ENCODE measurements around the gene GUCY1A1.

GUCY1A1 gene

DNA sequence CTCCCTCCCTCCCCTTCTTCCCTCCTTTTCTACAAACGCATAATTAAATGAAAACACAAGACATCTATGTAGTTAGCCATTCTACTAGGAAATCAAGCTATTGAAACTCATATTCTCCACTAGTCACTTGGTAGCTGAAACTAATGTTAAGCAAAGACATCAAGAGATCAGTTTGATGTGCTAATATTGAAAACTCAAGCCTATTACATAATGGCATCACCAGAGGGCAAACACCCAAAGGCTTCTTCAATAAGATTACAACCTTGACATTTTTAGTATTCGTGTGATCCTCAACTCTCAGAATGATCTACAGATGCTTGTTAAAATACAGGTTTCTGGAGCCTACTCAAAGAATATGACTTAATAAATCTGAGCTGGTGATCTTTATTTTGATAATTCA, 6.2 kb upstream of the GUCY1A1 start:
- DNase-seq: no peak

DNA sequence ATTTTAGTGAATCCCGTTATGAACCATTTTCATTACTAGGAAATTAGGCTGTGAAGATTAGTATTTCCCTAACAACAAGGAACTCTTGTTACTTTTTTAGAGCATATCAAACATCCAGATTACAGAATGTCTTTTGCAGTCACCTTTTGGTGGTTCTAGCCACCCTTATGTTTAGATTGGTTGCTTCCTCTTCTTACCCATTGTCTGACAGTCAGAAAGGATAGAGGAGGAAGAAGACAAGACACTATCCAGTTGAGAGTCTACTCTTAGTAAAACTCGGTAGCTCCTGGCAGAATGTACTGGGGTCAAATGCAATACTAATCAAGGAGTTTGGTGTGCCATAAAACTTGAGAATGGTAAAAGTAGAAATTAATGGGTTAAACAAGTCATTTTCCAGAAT, 1.6 kb upstream of the GUCY1A1 start:
- no peak for DNase-seq

DNA sequence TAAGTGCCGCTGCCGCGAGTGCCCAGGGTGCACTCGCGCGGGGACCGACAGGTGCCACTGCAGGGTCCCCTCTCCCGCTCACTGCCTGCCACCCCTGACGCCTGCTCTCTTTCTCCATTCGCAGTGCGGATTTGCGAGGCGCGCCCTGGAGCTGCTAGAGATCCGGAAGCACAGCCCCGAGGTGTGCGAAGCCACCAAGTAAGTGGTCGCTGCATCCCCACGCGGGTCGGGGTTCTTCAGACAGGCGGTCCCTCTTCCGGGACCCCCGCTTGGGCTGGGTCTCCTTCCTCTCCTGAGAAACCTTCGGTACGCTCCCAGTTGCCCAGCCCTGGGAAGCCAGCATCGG, 547 bp downstream of the GUCY1A1 start:
- DNase-seq: no peak

DNA sequence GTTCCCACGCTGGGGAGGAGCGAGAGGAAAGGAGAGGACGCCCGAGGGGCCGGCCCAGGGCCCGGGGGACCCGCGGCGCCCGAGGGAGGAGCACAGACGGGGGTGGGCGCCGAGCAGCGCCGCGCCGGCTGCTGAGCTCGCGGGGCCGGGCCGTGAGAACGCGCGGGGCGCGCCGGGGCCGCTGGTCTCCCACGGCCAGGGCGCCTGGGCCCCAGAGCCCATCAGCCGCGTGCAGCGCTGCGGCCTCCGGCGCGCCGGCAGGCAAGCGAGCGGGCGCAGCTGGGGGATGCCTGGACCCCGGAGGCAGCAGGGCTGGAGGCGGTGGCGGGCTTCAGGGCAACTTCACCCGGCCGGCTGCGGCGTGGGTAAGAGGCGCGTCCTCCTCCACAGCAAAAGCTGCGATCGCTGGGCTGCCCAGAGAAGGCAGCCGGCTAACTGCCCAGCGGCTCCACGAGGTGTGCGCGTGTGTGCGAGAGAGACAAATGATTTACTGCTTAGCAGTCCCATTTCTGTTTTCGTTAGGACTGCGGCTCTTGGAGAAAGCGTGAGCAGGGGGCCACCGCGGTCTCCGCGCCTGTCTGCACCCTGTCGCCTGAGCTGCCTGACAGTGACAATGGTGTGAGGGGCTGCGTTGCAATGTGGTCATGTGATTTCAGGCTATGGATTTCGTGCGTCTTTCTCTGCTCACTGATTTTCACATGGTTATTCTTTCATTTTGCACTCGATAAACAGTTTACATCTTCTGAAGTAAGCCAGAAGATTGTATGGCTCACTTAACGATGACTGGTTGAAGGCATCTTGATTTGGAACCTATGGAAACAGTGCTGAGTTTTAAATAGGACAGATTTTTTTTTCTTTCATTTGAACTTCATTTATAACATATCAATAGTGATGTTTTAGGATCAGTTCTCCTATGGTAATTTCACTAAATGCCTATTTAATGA, 1.2 kb downstream of the GUCY1A1 start:
- no peak for DNase-seq

DNA sequence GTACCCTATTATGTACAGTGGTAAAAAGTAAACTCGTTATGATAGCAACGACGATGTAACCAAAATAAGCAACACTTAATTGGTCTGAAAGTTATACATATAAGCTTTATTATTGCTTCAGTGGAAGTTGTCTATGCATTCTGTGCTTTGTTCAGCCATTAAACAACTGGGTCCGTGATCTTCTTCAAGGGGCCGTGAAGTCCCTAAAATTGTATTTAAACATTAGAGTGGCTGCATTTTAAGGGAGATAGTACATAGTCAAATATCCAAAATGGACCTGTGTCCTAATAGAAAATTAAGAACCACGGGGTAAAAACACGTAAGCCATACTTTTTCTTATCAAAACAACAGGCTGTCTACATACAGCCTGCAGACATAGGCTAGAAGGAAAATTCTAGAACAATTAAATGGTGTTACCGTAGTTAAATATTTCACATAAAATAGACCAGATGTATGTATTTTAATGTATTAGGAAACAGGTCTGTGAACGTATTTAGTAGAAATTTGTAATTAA, 2.1 kb downstream of the GUCY1A1 start:
- no peak for DNase-seq

DNA sequence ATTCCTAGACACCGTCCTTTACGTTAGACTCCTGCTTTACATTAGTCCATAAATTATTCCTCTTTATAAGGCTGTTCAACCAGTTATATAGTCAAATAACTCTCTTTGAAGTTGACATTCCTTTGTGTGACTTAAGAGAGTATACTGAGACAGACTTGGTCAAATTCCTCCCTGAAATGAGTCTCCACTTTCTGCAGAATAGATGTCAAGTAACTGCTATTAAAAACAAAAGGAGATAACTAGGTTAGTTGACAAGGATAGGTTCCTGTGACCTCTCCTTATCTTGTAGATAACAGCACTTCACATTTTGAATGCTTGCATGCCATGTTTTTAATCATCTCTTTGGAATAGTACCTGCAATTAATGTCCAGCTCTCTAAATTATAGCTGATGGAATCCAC, 5.7 kb downstream of the GUCY1A1 start:
- DNase-seq: no peak

DNA sequence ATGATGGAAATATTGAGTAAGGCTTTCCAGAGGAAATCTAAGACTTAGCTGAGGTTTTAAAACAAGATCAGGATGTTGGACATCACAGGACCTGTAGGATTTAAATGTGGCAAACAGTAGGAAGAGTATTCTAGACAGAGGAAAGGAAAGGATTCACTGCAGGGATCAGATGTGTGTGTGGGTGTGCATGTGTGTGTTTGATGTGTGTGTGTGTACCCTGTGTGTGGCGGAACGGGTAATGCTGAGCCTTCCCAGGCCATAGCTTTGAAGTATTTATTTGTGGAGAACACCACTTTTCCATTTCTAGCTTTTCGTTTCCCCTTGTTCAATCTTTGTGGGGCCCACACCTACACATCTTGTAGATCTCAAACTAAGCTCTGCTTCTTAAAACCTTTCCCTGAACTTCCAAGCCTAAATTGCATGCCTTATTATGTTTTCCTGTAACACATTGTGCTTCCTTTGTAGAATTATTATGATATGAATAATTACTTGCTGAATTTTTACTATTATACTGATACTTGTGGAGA, 6.9 kb downstream of the GUCY1A1 start:
- DNase-seq: no peak

DNA sequence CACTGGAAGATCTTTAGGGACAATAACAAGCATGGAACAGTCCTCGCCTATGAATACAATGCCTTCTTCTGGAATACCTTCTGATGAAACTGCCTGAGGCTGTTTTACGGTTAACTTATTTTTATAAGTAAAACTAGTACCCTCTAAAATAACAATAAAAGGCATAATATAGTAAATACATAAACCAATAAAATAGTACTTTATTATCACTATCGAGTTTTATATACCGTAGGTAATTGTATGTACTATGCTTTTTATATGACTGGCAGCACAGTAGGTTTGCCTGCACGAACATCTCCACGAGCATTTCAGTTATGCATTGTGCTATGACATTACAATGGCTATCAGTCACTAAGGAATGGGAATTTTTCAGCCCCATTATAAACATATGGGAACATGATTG, 8.0 kb downstream of the GUCY1A1 start:
- no peak for DNase-seq

DNA sequence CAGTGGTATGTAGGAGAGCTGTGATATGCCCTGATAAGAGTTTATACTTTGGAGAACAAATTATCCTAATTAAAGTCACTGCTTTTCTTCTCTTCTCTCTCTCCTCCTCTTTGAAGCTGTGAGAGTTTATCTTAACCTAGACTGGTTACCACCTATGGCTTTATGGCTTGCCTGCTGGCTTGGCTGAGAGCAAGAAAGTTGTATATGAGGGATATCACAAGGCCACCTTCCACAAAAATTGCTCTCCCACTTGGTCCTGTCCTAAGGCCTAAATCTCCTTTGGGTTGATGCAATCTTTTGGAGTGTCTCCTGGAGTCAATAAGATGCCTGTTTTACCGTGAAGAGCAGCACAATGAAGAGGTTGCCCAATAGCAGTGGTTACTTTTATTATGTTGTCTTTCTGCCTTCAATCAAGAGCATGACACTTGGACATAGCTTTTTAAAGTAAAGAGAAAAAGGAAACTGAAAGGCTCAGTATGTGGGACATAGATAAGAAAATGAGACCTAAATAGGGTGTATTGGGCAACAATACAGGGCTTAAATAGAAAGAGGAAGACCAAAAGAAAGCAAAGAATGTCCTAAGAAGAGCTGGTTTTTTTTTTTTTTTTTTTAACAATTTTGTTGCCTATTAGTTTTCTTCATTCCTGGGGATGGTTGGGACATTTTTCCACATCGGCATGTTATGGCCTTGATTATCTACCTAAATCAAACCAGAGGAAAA, 9.2 kb downstream of the GUCY1A1 start:
- no peak for DNase-seq

DNA sequence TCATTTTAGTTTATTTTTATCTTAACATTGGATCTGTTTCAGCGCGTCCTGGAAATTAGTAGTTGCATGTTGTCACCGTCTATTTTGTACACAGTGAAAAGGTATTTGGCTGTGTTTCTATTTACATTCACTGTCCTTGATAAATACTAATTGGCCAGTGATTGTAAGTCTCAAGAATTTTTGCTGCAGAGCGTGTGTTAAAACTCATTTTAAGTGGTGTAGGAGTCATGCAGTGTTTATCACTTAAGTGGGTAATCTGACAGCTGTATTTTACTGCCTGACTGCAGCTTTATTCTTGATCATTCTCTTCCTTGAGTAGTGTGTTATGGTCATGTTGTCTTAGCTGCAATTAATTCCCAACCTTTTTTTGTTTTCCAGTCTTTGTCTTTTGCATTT, 9.8 kb downstream of the GUCY1A1 start:
- no peak for DNase-seq

DNA sequence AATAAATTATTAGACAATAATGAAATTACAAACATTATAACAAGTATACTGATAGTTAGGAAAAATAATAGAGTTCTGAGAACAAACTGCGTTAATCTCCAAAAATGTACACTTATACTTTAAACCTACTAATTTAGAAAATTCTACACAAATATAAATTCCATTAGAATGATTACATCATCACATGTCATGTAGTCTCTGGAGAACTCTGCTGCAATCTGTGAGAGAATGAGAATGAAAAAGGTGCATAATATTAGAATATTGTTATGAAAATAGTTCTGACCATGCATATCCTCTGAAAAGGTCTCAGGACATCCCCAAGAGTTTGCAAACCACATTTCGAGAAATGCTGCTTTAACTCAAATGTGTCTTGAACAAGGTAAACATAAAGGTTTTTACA, 11.4 kb downstream of the GUCY1A1 start:
- DNase-seq: no peak

DNA sequence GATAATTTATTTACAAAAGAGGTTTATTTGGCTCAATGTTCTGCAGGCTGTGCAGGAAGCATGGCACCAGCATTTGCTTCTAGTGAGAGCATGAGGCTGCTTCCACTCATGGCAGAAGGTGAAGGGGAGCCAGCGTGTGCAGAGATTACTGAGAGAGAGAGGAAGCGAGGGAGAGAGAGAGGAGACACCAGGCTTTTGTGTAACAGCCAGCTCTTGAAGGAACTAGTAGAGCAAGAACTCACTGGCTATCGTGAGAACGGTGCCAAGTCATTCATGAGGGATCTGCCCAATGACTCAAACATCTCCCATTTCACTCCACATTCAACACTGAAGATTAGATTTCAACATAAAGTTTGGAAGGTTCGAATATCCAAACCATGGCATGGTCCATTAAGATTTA, 12.7 kb downstream of the GUCY1A1 start:
- no peak for DNase-seq

DNA sequence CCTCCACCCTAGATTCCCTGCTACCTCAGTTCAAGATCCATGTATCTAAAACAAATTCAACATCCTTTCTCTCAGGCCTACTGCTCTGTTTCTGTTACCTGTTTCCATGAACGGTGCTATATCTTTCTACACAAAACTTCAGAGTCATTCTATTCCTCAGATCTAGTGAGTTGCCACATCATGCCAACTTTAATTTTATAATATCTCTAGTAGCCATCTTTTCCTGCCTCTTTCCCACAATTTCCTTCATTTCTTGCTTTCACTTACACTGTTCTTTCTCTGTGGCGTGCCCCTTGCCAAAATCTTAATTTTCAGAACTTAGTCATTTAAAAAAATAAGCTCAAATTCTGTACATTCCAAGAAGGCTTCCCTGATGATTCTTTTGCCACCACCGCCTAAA, 15.2 kb downstream of the GUCY1A1 start:
- no peak for DNase-seq

DNA sequence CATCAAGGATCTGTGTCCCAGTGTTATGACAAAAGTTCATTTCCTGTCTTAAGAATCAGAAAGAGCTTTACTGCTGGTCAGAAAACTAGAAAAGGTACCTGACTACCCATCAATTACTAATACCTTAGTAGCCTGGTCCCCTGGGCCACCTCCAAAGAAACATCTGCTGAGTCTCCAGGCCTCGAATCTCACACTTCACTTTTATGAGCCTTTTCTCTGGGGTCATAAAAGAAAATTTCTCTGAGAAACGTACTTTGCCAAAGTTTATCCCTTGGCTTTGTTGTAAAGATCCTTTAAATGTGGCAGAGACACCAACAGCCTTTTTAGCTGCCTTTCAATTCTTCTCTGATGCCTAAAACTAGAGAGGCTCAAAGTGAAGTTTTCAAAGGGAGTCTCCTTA, 17.8 kb downstream of the GUCY1A1 start:
- no peak for DNase-seq

DNA sequence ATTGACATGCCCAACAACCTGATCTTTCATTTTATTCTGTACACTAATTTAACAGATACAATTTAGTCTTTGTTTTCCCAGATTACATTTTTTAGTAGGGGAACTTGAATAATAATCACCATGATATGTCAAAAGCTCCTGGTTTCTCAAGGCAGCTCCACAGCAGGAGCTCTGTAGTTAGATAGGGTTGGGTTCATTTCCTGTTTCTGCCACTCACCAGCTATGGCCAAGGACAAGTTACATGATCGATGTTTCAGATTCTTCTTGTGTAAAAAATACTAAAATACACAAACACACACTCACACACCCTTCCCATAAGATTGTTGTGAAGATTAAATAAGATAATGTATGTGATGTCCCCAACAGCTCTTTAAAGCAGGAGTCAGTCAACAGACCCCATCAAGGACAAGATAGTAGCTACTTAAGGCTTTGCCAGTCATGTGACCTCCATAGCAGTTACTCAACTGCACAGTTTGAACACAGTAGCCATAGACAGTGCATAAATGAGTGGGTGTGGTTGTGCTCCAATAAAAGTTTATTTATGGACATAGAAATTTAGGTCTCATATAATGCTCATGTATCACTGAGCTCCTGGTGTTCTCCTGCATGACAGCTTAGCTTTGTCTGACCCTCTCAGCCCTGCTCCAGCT, 18.4 kb downstream of the GUCY1A1 start:
- DNase-seq: no peak

DNA sequence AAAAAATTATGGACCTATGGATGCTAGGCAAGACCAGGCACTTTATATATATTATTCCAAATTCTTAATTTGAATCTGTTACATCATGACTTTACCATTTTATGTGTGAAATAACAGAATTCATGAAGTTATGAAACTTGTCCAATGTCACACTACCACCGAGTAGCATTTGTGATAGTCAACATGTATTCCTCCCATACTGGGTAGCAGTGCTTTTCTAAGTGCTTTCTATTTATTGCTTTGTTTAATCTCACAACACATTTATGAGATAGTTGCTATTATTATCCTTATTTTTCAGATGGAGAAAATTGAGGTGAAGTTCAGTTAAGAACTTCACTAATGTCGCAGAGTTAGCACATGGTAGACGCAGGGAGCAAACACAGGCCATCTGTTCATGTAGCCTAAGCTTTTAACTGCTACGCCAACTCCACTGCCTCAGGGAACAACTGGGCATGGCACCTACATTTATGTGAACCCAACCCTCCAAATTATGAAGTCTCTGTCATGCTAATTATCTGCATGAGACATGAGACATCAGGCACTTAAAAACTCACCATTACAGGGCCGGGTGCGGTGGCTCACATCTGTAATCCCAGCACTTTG, 20.8 kb downstream of the GUCY1A1 start:
- no peak for DNase-seq

DNA sequence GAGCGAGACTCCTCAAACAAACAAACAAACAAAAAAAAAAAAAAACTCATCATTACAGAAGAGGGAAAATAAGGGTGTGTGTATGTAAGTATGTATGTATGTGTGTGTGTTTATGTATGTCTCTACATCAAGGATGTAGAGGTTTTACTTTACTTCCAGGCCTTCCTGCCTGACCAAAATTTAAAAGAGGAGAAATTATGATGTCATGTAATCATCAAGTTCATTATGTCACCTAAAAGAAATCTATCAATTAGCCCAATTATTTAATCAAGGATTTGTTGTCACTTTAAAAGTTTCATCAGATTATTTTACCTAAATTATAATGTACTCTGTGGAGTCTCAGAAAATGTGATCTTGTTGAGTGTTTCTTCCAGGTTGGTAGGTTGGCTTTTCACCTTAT, 21.6 kb downstream of the GUCY1A1 start:
- no peak for DNase-seq

DNA sequence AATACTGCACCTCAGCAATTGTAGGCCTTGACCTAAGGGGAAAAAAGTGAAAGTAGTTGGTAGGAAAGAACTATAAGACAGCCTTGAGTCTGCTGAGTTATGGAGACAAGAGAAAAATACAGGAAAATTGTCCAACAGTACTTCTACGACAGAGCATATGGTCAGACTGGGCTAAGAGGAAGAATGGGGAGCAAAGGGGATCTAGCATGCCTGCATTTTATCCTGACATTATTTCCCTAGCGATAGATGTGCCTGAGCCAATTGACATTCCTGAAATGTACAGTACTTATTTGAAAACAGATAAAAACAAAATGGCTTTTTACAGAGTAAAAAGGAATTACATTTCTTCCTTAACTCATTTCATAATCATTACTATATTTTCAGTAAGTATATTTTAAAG, 22.2 kb downstream of the GUCY1A1 start:
- DNase-seq: no peak

DNA sequence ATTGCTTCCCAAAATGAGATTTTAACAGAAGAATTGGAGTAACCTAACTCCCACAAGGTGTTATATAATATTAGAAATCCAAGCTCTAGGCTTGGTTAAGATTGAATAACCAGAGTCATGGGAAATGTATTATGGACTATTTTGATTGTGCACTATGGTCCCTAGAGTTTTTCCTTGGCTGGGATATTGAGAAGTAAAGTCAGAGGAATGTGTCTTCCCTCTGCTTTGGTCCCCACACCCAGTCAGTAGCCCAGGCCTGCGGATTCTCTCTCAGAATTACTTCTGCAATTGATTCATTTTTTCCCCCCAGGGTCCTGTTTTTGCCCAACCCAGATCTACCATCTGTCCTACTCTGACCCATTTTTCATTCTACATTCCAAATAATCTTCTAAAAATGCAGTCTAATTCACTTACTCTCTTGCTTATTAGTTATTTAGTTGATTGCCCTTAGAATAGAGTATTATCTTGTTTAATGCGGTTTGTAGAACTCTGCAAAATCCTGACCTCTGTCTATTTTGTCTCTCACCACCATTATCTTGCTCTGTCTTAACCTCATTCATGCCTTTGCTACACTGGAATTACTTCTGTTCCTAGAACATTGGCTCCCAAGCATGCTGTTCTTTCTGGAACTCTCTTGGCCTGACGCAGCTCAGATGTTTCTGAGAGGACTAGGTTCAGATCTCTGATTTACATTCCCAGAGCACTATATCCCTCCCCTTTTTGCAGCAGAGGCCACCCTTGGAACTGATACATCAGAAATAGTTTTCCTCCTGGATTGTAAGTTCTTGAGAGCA, 23.6 kb downstream of the GUCY1A1 start:
- no peak for DNase-seq

DNA sequence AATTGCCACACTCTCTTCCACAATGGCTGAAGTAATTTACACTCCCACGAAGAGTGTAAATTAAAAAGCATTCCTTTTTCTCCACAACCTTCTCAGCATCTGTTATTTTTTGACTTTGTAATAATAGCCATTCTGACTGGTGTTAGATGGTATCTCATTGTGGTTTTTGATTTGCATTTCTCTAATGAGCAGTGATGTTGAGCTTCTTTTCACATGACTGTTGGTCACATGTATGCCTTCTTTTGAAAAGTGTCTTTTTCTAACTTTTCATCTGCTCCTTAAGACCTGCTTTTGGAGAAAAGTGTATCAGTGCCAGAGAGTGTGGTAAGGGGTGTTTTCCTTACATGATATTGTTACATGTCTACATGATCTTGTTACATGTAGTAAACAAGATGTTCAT, 25.7 kb downstream of the GUCY1A1 start:
- no peak for DNase-seq

DNA sequence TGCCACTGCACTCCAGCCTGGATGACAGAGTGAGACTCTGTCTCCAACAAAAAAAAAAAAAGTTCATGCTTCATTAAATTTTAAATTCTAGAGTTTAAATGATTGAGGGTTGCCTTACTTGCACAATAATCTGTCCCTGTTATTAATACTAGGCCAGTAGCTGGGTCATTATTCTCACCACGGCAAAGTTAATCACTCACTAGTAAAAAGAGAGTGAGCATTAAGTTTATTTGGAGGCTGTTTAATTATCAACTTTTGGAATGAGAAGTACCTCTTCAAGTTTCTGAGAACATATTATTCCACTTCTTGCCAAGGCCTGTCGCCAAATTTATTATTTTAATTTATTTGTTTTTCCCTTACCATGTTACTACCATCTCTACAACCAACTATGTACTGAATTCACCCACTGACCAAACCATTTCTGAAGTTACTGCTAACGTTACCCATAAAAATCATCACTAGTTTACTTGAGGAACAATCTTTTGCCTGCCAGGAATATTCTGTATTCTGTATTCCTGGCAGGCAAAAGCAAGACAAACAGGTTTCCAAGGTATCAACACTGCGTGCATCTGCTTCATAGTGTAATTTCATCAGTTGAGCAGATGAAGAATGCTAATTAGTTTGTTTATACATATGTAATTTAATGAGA, 26.5 kb downstream of the GUCY1A1 start:
- no peak for DNase-seq
